ENCODE measurements around the gene MYOCD.

MYOCD gene

DNA sequence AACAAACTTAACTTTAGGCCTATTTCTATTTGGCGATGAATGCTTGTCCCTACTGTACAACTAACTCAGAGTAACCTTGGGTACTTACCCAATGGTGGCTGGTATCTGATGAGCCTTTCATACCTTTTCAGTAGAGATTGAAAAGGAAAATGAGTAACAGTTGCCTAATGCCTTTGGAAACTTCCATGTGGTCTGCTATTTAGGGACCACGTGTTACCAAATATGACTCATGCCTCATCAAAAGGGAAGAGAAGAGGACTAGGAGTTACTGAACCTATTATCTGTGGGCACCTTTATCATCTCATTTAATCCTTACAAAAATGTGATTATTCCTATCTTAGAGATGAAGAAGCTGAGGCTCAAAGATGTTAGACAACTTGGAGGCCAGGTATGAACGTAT is 8.1 kb downstream of the MYOCD start:
- H3K4me3 ChIP-seq (ENCODE audit: low read depth, low read length), result no peak overlapping the region
- TF ChIP-seq, protein P1, sequence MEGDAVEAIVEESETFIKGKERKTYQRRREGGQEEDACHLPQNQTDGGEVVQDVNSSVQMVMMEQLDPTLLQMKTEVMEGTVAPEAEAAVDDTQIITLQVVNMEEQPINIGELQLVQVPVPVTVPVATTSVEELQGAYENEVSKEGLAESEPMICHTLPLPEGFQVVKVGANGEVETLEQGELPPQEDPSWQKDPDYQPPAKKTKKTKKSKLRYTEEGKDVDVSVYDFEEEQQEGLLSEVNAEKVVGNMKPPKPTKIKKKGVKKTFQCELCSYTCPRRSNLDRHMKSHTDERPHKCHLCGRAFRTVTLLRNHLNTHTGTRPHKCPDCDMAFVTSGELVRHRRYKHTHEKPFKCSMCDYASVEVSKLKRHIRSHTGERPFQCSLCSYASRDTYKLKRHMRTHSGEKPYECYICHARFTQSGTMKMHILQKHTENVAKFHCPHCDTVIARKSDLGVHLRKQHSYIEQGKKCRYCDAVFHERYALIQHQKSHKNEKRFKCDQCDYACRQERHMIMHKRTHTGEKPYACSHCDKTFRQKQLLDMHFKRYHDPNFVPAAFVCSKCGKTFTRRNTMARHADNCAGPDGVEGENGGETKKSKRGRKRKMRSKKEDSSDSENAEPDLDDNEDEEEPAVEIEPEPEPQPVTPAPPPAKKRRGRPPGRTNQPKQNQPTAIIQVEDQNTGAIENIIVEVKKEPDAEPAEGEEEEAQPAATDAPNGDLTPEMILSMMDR (IDR thresholded peaks at IDR 0.05; ENCODE audit: borderline replicate concordance, insufficient read depth, low read depth, low read length), result no peak

DNA sequence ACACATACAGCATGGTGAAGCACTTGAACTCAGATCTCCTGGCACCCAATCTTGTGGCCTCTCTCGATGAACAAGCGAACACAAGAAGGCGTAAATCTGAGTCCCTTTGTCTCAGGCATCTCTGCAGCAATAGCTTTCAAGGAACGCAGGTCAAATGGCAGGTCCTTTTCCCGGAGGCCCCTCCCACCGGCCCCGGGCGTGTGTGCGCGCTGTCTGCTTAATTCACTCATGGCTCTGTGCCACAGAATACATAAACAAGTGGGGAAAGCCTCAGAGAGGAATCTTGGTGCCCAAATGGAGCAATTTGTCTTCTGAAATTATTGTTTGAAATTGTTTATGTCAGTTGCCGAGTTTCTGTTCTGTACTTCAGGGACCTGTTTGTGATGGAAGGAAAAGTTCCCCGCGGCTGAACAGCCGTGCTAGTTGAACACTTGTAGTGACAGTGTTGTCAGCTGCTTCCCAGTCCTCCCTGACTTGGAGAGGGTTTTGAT is 14.8 kb downstream of the MYOCD start:
- TF ChIP-seq, protein P1 (IDR thresholded peaks at IDR 0.05; ENCODE audit: borderline replicate concordance, insufficient read depth, low read depth, low read length), result no peak
- no peak overlapping the region for H3K4me3 ChIP-seq (ENCODE audit: low read depth, low read length)

DNA sequence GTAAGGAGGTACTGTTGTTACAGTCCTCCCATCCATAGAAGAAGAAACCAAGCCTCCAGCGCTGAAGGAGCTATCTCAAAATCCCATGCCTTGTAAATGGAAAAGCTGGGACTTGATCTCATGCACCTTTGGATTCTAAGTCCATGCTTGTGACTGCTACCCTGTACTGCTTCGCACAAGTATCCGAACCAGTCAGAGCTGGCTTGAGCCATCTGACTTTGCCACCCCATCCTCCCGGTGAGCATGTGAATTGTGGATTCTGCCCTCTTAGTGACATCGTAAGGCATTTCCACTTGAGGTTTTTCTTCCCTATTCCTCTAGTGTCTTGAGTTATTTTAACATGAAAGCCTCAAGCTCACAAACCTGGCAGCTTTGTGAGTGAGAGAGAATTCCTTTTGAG is 15.3 kb downstream of the MYOCD start:
- TF ChIP-seq, protein P1 (IDR thresholded peaks at IDR 0.05; ENCODE audit: borderline replicate concordance, insufficient read depth, low read depth, low read length), result no peak
- no peak overlapping the region for H3K4me3 ChIP-seq (ENCODE audit: low read depth, low read length)

DNA sequence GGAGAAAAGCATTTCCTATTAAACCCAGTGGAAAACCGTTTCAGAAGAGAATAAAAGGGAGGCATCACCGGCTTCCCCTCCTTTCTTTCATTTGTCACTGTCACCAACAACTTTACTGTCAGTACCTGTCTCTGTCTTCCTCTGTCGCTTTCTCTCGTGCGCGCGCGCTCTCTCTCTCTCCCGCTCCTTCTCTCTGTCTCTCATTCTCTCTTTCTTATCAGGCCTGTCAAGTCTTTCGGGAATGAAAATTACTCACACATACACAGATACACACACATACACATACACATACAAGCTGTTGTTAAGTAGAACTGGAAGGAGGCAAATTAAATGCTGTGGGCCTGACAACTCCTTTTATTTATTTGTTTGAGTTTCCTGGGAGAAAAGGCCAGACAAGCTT is 17.6 kb downstream of the MYOCD start:
- TF ChIP-seq, protein P1 (IDR thresholded peaks at IDR 0.05; ENCODE audit: borderline replicate concordance, insufficient read depth, low read depth, low read length), result no peak

DNA sequence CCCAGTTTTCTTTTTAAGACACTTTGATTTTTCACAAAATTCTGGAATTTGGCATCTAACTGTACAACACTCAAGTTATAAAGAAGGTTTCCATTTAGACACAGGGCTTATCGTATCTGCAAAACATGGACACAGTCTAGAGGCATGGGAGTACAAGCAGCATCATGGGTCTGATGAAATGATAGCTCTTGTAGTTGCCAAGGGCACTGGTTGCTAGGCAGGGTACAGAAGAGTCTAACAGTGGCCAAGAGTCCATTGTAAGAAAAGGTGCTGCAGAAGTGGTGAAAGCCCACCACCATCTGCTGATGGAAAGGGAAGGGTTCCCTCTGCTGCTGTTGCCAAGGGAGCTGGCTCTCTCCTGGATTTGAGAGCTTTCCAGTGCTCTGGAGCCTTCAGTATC is 20.8 kb downstream of the MYOCD start:
- TF ChIP-seq, protein P1 (IDR thresholded peaks at IDR 0.05; ENCODE audit: borderline replicate concordance, insufficient read depth, low read depth, low read length), result no peak
- no peak overlapping the region for H3K4me3 ChIP-seq (ENCODE audit: low read depth, low read length)

More for the DNA sequence above, 17.6 kb downstream of the MYOCD start:
- H3K4me3 ChIP-seq (ENCODE audit: low read depth, low read length), result no peak overlapping the region

DNA sequence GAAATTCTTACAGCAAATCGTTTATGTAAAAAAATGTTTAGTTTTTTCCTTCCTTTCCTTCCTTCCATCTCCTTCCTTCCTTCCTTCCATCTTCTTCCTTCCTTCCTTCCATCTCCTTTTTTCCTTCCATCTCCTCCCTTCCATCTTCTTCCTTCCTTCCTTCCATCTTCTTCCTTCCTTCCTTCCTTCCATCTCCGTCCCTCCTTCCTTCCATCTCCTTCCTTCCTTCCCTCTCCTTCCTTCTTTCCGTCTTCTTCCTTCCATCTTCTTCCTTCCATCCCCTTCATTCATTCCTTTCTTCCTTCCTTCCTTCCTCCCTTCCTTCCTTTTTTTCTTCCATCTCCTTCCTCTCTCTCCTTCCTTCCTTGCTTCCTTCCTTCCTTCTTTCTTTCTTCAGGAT is 22.7 kb downstream of the MYOCD start:
- TF ChIP-seq, protein P1 (IDR thresholded peaks at IDR 0.05; ENCODE audit: borderline replicate concordance, insufficient read depth, low read depth, low read length), result no peak
- H3K4me3 ChIP-seq (ENCODE audit: low read depth, low read length), result no peak overlapping the region

DNA sequence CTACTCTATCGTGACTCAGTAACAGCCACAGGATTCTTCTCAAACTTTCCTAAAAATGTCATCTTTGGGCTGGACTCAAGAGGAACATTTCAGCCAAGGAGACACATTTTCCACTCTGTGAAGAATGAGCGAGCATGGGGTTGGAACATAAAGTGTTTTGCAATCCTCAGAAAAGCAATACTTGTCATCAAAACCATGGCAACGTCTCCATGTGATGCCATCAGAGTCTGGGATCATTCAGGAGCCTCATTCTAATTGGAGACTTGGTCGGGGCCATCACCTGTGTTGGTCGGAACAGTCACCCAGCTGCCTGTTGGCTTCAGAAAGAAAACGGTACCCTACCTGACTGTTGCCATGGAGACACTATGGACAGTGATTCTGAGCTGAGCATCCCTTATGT is 25.5 kb downstream of the MYOCD start:
- TF ChIP-seq, protein P1 (IDR thresholded peaks at IDR 0.05; ENCODE audit: borderline replicate concordance, insufficient read depth, low read depth, low read length), result no peak

More for the DNA sequence above, 25.5 kb downstream of the MYOCD start:
- H3K4me3 ChIP-seq (ENCODE audit: low read depth, low read length), result no peak overlapping the region
